HG03442 (cell line): Measurements from ENCODE around the gene RPLP1.

ENCODE experiments used
- ATAC-seq: cut with Tn5 transposase; IDR thresholded peaks from one replicate; pipeline ENCODE4 v1.9.1; 2021; ENCODE audit warnings: mild to moderate bottlenecking, moderate library complexity; ENCODE audit not compliant: unreplicated experiment

RPLP1 gene

DNA sequence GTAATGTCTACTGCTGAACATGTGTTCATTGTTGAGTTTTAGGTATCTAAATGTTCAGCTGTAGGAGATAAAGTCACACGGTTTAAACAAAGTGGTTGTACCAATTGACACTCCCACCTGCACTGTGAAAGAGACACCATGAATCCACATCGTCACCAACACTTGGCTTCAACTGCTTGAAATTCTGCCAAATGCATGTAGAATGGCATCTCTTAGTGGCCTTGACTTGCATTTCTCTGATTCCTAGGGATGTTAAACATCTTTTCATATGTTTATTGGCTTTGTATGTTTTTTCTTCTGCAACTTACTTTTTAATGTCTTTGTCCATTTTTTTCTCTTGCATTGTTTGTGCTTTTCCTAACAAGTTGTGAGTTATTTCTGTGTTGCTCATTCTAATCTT is 43.4 kb downstream of the RPLP1 start:
- ATAC-seq = no peak

DNA sequence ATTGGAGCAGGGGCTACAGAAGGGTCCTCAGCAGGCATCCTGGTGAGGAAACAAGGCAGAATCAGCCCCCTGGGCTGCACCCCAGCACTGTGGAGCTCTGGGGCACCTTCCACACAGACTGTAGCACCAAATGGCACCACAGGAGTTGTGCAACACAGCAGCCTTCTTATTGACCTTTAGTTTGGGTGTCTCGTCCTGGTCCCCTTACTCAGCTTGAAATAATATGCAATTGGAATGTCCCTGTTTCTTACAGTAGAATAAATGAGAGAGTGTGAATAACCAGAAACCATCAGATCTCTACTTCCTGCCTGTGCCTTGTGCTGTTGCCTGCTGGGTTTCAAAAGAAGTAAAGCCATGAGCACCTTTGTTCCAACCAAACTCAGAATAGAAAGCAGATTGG is 44.5 kb downstream of the RPLP1 start:
- ATAC-seq = no peak

DNA sequence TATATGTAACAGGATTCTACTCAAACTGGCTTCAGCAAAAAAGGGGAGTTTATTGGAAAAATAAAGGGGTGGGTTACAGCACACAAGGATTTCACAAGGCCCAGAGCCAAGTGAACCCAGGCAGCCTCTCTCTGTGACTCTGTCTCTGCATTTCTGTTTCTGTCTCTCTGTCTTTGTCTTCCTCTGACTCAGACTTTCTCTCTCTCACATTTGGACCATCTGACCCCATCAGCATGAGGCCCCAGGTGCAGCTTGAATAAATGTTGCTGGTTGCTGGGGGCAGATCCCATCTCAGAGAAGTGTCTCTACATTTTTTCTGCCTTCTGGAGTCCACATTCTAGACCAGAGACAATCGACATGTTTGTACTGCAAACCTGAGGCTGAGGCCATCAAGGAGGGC is 45.0 kb downstream of the RPLP1 start:
- no peak for ATAC-seq

DNA sequence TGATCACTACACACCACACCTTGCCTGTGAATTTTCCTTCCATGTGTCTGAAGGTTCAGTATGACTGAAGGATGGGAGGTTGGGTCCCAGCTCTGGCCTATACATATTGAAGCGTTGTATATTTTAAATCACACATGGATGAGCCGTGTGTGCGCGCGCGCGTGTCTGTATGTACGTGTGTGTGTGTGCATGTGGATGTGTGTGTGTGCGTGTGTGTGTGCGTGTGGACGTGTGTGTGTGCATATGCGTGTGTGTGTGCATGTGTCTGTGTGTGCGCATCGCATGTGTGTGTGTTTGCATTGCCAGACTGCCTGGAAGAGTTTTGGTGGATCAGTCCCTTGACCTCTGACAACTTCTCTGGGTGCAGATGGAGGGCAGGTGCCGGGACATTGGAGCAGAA is 45.7 kb downstream of the RPLP1 start:
- ATAC-seq = no peak

DNA sequence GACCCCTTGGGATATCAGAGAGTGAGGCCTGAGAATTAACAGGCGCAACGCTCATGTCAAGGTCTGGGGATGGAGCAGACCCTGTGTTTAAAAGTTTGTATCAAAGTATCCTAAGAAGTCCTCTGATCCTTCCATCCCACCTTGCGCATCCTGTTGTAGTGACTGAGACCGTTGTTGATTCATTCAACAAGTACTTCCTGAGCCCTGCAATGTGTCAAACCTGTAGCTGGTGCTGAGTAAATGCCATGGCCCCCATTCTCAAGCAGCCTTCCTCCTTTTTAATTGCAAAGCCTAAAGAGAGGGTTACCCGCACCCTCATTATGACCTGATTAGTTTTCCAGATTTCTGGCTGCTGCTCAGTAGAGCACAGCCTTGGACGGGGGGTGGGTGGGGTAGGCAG is 46.4 kb downstream of the RPLP1 start:
- no peak for ATAC-seq

DNA sequence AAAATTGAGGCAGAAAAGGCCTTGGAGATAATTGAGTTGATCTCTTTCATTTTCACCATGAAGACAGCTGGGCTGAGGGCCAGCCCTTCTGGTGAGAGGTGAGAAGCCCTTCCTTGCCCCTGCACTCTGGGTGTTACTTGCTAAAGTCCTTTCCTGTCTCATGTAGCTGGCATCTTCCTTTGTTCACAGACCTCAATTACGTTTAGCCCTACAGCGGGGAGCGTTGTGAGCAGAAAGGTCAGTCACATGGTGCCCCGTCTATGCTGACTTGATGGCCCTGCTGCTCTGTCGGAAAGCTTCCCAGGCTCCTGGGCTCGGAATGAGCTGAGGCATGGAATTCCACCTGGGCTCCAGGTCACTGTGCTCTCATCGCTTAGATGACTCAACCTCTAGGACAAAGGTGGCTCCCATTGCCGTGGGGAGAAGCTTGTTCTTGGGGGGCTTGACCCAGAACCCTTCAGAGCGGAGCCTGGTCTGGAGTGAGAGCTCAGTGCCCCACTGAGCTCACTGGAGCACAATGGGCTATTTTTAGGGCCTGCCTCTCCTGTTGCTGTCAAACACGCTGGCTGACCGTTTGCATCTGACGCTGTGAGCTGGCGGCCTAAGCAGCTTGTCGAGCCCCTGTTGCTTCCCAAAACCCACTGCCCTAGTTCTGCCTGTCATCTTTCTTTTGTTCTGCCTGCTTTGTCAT is 47.0 kb downstream of the RPLP1 start:
- no peak for ATAC-seq

DNA sequence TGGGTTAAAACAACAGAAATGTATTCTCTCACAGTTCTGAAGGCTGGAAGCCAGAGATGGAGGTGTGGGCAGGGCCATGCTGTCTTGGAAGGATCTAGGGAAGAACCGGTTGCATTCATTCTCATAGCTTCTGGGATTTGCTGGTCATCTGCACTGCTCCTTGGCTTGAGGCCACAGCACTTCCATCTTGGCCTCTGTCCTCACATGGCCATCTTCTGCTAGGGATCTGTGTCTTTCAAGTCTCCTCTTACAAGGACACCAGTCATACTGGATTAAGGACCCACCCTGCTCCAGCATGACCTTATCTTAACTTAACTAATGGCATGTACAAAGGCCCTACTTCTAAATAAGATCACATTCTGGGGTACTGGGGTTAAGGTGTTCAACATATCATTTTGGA is 47.7 kb downstream of the RPLP1 start:
- ATAC-seq = no peak

DNA sequence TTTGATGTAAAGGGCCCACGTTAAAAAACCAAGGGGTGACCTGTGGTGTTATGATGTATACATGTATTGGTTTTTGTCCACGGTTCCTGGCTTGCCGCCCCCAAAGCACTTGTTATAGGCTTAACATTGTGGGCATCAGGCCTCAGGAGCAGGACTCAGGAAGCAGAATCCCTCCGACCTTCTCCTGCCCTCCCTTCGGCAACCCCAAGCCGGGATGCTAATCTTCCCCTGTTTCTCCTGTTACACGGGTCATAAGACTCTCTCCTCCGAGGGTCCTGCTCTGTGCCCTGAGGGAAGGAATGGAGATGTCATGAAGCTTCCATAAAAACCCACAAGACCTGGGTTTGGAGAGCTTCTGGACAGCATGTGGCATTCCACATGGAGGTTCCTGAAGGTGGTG is 48.8 kb downstream of the RPLP1 start:
- ATAC-seq = no peak

DNA sequence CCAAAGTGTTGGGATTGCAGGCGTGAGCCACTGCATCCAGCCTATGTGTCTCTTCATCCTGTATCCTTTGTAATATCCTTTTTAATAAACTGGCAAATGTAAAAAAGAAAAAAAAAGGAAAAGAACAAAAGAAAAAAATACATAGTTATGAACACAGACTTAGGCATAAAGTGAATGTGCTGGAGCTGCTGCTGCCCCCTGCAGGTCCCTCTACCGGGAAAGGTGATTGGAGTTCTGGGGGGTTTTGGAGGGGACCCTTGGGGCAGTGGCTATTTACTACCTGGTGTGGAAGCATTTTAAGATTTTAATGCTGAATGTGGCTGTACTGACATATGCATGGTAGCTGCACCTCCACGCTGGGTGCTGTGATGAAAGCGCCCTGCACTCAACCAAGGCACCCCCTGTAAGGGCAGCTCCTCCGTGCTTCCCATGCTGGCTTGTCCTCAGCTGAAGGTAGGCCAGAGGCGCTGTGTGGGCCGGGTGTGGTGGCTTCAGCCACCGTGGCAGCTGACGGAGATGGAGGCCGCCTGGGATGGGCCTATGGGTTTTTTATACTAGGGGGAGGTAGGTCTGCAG is 49.9 kb downstream of the RPLP1 start:
- ATAC-seq = no peak

DNA sequence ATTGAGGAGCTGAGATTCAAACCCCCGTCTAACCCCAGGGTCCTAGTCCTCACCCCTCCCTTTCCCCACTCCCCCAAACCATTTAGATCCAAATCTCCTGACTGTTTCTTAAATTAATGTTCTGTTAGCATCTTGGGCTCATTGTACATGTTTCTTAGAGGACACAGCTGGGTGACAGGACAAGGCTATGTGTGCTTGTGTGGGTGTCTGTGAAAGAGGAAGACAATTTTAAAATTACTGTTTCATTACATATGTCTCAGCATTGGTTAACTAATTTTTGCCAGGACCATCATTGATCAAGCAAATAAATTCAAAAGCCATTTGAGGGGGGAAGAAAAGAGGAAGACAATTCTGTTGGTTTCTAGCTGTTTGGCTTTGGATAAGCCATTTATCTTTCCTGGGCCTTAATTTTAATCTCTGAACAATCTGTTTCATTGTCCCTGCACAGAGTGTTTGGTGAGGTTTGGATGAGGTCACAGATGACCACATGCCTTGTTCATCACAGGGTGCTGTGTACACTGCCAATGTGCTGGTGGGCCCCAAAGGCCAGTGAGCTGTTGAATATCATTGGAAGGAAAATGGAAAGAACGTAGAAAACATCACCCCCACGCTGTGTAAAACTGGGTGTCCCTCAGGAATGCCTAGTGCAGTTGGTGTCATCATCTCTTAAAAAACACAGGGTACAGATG is 51.9 kb downstream of the RPLP1 start:
- ATAC-seq = no peak
